Limb (tissue), 2 donors: ENCODE results near the gene RAPGEF1.

Experiments used
- DNase-seq, 2 donors: peaks; one replicate each; pipeline ENCODE4 v3.0.0-alpha.2; 2016; ENCODE audit errors: extremely low spot score in 2 of 2

RAPGEF1 gene

GRCh38 chr9:131627326-131627647 is 112.6 kb downstream of the RAPGEF1 start:
- DNase-seq, result no peak

GRCh38 chr9:131625790-131626670 is 113.8 kb downstream of the RAPGEF1 start:
- no peak for DNase-seq

DNA sequence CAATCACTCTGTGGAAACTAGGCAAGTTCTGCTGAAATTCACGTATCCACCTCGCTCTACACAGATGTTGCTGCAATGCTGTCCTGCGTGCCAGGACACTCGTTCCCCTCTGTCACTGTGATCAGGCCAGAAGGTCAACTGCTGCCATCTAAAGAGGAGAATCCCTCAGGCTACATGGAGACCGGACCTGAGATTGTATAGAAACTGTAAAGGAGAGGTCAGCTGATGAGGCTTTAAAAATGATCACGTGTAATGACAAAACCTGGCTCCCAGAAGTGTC is 114.4 kb downstream of the RAPGEF1 start:
- DNase-seq, result no peak

DNA sequence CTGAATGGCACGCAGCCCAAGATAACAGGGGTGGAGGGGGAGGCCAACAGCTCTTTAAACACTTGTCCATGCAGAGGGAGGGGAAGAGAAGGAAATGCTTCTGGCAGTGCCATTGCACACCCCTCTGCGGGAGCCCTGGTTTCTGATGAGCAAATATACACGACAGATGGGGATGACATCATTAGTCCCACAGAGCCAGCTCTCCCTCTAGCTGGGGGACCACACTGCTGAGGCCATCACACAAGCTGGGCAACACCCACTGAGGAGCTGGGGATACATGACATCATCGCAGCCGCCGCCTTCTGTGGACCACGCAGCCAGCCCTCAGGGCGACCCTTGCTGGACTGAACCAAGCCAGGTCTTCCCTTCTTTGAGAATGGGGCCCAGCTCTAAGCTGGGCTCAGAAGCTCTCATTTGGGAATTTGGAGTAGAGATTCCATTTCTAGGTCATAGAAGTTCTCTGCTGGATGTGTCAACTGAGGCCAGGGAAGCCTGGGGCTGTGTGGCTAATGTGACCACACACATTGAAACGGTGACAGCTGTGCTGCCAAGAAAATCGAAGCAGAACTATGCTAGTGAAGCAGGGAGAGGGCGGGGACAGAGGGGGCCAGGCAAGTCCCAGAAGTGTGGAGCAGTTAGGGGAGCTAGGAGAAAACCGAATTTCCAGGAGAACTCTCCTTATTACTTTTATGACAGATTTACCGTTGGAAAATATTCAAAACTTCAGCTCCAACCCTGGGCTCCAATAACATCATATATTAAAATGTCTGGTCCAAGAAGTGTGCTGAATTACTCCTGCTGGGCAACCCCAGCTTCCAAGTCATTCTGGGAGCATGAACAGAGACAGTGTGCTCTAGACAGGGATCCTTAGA is 115.0 kb downstream of the RAPGEF1 start:
- peak; percentile 62 to 70 for DNase-seq

DNA sequence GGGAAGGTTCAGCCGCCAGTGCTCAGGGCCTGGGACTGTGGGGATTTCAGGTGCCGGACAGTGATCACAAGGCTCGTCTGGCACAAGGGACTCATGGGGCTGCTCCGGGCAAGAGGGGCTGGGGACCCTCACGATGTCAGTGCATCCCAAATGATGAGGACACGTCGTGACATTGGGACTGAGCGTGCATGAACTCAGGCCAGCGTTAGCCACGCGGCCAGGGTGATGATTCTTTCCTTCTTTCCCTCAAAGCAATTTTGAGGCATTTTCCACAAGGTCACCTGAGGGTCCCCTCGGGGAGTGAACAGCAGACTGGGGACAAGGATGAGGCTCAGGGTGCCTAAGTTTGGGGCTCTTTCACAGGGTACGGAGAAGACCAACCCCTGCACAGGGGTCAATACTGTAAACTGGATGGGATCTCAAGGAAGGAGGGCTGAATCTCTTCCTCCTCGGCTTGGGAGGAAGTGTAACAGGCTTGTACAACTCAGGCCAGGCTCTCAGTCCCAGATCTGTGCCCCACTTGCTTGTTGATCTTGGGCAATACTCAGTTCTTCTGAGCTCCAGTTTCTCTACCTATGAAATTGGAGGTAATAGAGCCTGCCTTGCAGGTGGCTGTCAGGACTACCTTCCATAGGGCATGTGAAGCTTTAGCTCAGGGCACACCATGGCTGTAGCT is 116.1 kb downstream of the RAPGEF1 start:
- no peak for DNase-seq

DNA sequence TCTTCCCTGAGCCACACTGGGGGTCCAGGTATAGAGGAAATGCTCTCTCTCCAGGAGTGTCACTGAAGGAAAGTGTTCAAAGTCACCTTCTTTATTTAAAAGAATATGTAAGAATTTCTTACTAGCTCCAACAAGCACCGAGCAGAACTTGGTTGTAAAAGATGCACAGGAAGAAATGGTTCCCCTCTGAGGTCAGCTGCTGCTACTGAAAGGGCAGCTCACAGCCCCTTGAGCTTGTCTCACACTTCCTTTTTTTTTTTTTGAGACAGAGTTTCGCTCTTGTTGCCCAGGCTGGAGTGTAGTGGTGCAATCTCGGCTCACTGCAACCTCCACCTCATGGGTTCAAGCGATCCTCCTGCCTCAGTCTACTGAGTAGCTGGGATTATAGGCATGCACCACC is 117.4 kb downstream of the RAPGEF1 start:
- no peak for DNase-seq

GRCh38 chr9:131621551-131622358 is 118.1 kb downstream of the RAPGEF1 start:
- DNase-seq, result no peak

DNA sequence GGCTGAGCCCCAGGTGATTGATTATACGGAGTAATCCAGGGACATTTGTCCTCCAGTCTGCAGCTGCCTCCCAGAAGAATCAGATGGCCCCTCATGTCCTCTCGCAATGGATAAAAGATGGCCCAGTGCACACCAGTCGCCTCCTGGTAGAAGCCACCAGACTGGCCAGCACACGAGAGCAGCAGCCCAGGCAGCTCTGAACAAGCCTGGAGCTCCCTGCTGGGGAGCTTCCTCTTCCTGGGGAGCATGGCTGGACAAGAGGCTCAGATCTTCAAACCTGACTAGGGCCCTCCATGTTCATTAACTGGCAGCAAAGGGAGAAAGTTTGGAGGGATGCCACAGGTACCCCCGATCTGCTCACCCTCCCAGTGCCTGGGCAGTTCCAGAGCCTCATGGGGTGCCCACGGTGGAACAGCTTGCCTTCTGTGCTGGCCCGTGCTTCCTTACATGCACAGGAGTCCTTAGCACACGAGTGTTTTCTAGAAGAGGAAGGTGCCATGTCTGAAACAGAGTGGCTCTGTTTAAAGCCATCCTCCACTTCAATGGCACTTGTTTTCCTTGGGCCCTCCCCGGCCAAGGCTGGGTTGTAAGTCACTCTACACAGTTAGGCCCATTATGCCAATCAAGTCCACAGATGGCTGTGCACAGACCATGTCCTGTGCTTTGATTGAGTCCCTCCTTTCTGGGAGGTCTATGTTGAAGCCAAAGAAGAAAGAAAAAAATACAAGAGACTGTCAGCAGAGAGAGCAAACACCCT is 118.9 kb downstream of the RAPGEF1 start:
- DNase-seq, result no peak

DNA sequence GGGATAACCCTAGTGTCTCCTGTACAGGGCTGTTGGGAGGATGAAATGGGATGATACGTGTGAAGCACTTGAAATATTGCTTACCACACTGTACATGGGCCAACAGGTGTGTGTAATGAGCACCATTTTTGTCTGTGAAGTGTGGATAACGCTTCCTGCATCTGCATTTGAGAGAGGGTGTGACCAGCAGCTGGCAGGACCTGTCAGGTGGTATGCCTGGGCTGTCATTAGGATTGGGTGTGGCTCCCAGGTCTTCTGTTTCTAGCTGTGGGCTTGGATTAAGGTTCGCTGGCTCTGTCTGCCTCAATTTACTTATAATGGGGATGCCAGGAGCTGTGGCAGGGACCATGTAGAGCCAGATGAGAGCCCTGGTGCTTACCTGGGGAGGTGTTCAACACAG is 120.2 kb downstream of the RAPGEF1 start:
- no peak for DNase-seq

- DNase-seq, result no peak
Measured at GRCh38 chr9:131618785-131619184, 121.1 kb downstream of the RAPGEF1 start.

GRCh38 chr9:131618071-131618479 is 121.8 kb downstream of the RAPGEF1 start:
- DNase-seq, result no peak

DNA sequence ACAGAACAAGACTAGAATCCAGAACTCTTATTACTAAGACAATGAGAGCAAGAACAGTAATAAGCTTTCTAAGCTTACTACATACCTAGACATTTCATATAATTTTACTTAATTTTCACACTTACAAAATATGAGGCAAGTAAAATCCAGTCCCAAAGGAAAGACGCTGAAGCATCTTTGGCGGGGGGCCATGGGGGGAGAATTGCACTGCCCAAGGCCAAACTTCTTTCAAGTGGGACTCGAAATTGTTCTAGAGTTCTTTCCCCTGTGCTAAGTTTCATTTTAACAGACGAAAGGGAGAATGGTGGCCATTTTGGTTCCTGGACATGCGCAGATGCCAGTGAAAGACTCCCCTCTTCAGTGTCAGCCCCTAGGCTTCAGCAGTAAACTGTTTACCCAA is 122.3 kb downstream of the RAPGEF1 start:
- DNase-seq, result no peak

DNA sequence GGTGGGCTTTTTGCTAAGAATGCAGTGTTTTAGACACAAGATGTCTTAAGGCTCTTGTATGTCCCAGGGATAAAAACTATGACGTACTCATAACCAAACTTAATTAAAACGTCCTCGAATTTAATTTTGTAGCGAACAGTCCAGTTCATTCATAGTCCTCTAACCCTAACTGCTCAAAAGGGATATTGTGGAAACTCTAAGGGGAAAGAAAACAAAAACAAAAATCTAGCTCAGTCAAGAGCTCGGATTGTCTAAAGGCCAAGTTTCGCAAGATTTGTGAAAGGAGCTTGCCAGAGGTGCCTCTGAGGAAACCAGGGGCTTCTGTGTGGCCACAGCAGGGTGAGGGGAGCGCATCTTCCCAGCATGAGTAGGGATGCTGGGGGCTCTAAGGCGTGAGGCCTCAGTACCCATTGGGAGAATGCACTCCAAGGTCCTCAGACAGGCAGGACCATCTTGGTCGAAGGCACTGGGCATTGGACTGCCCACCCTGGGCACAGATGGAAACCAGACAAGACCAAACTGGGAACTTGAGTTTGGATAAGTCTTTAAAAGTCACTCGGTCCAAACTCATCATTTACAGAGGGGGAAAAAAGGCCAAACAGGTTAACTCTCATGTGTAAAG is 122.8 kb downstream of the RAPGEF1 start:
- DNase-seq, result no peak

DNA sequence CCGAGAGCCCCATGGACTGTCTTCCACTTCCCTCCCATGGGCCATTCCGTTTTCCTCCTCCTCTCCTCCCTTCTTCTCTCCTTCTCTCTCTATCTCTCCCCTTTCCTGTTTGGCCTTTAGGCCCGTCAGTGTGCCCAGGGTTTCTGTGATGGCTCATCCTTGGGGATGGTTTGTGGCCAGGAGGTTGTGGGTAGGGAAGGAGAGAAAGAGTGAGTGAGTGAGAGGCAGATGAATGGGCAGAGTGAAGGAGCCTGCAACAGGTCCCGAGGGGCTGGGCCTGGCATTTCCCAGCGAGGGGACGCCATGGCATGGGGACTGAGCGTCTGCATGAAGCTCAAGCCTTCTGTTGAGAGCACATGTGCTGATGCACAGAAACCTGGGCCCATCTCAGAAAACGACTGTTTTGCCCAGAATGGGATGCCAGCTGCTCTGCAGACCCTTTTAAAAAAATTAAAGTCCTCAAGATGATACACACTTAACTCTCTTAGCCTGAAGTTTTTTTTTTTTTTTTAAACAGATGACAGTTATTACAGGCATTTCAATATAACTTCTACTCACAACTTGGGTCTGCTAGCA is 125.4 kb downstream of the RAPGEF1 start:
- DNase-seq, result no peak

- no peak for DNase-seq
Measured at GRCh38 chr9:131613921-131614320, 126.0 kb downstream of the RAPGEF1 start.

- no peak for DNase-seq
Measured at GRCh38 chr9:131612851-131613250, 127.0 kb downstream of the RAPGEF1 start.

DNA sequence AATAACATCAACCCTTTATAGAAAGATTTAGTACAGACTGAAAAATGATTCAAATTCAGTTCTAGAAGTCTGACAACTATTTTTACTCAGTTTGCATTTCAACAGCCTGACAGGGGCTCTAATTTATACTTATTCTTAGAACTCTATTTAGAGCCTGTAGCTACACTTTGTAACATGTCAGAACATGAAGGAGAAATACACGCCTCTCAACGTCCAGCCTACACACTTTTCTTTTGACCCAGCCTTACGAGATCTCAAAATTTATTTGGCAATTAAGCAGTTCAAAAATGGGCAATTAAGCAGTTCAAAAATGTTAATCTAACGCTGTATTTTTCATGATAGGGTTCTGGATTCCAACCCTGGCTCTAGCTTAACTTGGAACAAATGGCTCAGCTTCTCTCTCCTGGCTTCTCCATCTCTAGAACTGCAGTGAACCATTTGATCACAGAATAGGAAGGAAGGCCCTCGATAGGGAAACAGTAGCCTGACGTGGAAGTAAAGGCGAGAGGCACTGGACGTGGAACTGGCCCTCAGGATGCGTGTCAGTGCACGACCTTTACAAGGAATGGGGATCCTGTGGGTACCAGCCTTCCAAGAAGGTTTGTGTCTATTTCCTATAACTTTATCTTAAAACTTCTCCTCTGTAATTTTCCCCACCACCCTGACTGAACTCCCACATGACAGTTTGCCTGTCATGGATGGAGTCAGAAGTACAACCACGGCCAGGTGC is 128.1 kb downstream of the RAPGEF1 start:
- DNase-seq, result no peak

DNA sequence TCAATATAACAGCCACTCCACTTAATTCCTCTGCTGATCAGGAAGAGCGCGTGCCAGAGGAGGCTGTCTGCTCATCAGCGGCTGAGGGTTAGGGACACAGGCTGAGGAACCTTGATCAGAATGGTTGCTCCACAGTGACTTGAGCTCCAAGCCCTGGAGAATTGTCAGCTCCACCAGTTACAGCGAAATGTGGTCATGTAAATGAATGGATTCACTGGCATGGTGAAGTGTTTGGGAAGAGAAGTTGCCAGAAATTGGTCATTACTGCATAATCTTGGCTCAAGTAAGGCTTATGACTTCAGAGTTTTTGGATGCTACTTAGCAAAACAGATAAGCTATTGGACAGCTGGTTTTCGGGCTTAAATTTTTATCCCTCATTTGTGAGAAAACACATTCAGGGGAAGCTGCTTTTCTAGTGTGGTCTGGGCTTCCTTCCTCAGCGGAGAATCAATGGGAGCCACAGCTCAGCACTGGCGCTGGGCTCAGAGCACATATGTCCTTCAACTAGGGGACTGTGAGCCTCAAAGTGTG is 129.6 kb downstream of the RAPGEF1 start:
- DNase-seq, result peak in 1 of 2 donors; percentile 86
